ENCODE data around the gene GSG1L.

The GSG1L gene

DNA sequence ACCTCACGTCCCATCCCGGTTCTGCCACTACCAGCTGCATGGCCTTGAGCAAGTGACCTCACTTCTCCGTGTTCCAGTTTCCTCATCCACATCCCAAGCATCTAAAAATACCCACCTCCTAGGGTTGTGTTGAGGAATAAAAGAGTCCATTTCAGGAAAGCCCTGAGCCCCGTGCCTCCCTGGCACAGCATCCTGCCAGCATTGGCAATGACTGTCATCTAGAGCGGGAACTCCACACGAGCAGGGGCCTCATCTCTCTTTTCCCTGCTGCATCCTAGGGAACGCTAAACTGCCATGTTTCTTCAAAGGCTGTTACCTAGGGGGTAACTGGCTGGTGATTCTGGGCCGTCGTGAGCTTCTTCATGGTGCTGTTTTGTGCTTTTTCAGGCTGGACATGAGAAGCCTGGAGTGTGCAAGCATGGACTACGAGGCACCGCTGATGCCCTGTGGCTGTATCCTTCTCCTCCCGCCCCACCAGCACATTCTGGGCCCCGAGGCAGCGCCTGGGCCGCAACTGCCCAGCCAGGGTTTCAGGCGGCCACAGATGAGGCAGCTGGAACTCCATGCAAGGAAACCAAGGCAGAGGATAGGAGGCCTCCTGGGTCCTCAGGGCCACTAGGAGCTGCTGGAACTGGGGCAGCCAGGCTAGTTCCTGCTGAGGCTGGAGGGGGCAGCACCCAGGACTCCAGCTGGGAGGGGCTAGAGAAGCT lies 292.2 kb downstream of the GSG1L start:
- no peak for DNase-seq (ENCODE audit: low read depth)

DNA sequence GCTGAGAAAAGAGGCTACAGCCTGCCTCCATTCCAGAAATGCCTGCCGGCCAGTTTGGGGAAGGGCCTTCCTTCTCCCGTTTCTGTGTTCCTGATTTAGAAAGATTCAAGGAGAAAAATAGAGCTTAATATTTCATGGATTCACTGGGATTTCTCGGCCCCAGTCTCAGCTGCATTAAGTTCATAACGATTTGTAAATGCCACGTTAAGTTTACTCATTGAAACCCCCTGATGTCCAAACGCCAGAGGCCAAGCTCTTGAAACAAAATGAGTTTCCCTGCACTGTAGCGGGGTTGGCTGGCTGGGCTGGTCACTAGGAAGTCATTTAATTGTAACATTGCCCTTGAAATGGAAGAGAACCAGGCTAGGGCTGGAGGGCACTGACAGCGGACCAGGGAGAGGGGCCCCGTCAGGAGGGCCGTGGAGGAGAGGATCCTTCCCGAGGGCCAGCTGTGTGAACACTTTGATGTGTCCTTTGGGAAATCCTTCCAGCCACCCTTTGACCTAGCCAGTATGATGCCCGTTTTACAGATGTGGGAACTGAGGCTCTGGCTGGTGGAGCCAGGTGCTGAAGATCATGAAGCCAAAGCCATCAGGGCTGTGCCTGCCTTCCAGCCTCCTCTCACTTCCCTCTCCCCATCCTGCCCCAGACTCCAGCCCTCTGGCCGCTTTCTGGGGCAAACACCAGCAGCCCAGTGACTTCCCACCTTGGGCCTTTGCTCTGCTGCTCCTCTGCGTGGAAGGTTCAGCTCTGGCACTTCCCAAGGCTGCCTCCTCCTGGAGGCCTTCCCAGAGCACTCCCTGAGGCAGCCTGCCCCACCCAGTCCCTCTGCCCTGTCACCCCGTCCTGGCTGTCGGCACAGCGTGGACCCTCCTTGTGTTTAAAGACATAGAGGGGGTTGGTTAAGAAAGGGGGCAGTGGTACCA lies 293.0 kb downstream of the GSG1L start:
- DNase-seq (ENCODE audit: low read depth): no peak

DNA sequence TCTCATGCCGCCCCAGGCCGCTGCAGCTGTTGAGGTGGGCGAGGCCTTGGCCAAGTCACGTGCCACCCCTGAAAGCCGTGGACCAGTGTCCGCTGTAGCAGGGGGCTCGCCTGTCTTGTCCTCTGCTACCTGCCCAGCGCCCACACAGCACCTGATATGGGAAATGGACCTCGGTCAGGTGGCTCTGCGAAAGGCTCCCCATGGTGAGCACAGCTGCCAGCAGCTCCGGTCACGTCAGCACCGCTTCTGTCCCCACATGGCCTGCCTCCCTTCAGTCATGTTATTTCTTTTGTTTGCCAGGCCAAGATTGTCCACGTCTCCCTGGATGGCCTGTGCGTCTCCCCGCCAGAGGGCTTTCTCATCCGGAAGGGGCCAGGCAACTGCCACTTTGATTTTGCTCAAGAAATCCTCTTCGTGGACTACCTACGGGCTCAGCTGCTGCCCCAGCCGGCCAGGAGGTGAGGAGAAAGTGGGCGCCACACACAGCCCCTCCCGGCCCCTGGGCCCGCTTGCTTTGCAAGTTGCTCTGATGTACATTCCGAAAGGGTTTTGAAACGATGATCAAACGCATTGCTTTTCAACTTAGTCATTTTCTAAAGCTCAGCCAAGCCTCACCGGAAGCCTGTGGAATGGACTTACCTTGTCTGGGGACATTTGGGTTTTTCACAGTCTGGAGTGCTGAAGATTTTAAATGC lies 293.8 kb downstream of the GSG1L start:
- DNase-seq (ENCODE audit: low read depth): no peak

DNA sequence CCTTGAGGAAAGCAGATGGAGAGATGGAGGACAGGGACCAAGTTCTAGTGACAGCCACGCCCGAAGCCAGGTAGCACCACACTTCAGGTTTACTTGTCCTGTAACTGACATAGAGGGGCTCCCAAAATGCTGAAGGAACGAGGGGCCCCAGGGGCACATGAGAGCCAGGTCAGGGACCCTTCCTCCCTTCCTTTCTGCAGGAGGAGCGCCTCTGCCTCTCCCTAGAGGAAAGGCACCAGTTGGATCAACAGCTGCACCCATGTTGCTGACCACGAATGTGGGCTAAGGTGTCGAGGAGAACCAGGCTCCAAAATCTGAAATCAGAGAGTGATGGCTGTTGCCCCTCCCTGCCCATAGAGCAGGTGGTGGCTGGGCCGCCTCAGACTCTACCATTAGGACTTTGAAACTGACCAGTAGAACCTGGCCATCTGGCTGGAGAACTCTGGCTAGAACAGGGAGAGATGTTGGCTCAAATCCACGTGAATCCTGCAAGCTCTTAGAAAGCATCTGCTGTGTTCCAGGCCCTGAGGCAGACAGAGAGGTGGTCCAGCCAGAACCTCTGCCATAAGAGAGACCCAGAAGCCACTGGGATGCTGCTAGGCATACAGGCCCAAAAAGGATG lies 294.8 kb downstream of the GSG1L start:
- DNase-seq (ENCODE audit: low read depth): no peak

DNA sequence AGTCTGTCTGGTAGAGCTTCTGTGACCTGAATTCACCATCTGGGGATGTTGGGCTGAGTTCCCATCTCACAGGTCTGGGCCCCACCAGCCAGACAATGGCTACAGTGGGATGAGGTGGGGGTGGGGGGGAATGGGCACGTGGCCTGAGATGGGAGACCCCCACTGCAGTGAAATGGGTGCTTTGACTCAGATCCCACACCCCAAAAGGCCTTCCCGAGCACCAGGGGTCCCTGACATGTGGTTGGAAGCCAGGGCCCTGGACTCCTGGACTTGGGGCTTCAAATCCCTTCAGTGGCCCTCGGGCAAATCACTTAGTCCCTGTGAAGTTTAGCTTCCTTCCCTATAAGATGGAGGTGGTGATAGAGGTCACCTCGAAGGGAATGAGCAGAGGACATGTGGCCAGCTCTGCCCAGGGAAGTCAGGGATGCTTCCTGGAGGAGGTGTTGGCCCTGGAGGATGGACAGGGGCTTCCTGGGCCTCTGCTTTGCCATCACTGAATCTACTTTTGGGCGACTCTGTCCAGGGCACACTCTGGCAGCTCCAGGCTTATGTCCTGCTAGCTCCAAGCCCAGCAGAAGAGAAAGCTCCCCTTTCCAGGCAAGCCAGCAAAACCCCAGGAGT lies 295.4 kb downstream of the GSG1L start:
- DNase-seq (ENCODE audit: low read depth): no peak

DNA sequence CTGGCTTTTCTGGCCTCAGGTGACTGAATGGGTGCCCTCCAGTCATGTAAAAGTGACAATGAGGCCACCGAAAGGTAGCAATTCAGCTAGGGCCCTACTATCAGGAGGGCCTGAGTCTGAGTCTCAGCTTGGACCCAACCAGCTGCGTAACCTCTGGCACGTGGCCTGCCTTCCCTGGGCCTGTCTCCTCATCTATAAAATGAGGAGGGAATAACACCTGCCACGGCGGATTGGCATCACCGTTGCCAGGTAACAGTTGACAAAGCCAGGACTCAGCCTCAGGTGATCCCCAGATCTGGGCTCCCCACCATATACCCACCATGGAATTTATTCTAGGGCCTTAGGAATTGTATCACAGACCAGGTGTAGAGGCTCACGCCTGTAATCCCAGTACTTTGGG lies 296.4 kb downstream of the GSG1L start:
- DNase-seq (ENCODE audit: low read depth): no peak

DNA sequence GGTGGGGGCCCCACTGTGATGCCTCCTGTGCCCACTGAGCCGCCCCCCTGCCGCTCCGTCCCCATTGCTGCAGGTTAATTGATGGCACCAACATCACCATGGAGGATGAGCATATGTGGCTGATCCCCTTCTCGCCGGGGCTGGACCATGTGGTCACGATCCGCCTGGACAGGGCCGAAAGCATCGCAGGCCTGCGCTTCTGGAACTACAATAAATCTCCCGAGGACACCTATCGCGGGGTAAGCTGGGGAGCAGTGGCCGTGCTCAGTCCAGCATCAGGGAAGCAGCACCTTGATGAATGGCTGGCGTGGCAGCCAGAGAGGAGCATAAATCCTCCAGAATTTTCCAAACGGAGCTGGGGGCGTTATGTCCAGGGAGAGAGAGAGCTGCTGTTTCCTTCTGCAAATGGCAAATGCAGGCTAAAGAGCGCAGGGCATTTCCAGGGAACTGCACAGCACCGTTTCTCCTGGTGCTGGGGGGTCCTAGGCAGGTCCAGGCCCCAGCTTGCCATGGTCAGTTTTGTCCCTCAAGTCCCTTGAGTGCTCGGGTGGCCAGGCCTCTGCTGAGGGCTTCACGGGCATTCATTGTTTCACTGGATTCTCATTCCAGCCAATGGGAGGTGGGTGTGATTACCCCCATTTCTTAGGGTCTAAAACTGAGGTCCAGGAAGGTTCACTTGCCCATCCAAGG lies 297.1 kb downstream of the GSG1L start:
- DNase-seq (ENCODE audit: low read depth): no peak

DNA sequence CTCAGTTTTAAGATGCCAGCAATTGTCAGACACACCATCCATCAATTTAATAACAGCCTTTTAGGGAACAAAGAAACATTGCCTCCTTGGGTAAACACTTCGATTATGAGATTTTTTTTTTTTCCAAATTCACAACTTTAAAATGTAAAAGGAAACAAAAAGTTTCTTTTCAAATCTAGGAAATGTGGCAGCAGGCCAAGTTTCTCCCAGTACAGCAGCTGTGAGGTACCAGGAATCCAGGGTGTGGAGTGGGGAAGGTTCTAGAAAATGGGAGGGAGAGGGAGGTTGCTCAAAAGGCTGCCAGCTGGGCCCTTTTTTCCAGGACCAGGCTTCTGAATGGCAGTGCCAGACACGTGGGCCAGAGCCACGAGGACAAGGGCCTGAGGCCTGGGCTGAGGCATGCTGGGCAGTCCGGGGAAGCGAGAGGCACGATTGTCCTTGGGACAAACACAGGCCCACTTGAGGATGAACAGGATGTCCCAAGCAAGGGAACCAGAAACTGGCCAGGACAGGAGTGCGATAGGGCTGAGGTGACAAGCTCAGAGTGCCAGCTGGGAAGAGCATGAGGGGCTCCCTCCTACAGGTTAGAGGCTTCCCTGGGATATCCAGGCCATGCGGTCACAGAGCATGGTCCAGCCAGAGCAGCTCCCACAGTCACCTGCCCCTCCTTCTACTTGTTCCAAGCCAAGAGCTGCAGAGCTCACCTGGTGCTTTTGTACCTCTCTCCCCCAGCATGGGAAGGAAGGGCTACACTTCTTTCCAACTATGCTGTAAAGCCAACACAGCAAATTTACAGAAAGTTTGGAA lies 298.4 kb downstream of the GSG1L start:
- DNase-seq (ENCODE audit: low read depth): no peak

DNA sequence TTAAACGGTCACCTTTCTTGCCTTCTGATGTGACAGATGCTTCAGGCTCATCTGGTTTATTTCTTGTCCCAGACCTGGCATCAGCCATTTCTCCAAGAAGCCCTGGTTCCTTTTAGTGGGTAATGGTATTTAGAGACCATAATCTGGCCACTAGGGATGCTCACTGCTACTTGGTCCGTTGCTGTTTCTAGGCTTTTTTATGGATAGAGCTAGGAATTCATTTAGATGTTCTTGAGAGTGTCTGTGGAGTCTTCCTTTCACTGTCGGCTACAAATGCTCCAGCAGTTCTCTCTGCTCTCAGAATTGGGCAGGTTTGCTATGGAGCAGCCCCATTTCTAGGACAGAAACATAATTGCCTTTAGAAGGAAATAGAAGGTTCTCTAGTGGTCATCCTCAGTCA lies 299.1 kb downstream of the GSG1L start:
- DNase-seq (ENCODE audit: low read depth): no peak

DNA sequence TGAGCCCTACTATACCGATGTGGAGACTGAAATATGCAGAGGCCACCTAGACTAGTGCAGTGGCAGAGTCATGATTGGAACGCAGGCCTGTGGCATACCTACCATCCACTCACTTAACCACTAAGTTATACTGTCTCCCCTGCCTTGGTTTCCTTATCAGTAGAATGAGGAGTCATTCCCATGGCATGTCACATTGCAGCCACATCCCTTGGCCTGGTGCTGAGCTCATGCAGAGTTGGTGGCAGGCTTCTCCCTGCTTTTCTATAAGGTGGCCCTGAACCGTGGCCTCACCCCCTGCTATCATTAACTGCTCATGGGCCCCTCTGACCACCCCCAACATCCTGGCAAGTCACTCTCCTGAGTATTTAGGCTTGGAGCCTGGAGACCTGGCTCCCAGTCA lies 301.1 kb downstream of the GSG1L start:
- no peak for DNase-seq (ENCODE audit: low read depth)

DNA sequence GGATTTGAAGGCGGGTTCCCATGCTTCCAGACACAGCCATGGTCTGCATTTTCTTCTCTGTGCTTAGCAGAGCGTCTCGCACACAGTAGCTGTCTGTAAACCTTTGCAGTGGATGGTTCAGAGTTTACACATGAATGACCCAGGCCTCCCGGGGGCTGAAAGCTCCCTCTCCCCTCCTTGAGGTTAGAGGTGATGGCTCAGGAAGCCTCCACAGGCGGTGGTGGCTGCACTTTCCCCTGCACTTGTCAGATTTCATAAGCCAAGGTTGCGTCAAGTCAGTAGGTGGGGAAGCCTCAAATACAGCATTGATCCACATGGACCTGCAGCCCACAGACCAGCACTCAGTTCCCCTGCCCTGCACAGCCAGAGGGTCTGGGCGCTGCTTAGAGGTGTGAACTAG lies 301.7 kb downstream of the GSG1L start:
- no peak for DNase-seq (ENCODE audit: low read depth)

DNA sequence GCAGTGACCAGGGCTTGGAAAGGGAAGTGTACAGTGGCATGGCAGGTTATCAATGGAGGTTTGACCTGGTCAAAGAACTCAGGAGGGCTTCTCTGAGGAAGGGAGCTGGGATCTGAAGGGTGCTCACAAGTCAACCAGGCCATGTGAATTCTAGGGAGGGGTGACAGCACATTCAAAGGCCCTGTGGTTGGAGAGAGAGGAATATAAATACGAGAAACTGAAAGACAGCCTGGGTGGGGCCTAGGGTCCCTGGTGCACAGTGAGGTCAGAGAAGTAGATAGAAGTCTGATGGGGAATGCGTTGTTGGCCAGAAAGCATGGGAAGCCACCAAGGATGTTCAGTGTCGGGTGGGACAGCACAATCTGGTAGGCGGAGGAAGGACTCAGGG lies 302.7 kb downstream of the GSG1L start:
- DNase-seq (ENCODE audit: low read depth): no peak

DNA sequence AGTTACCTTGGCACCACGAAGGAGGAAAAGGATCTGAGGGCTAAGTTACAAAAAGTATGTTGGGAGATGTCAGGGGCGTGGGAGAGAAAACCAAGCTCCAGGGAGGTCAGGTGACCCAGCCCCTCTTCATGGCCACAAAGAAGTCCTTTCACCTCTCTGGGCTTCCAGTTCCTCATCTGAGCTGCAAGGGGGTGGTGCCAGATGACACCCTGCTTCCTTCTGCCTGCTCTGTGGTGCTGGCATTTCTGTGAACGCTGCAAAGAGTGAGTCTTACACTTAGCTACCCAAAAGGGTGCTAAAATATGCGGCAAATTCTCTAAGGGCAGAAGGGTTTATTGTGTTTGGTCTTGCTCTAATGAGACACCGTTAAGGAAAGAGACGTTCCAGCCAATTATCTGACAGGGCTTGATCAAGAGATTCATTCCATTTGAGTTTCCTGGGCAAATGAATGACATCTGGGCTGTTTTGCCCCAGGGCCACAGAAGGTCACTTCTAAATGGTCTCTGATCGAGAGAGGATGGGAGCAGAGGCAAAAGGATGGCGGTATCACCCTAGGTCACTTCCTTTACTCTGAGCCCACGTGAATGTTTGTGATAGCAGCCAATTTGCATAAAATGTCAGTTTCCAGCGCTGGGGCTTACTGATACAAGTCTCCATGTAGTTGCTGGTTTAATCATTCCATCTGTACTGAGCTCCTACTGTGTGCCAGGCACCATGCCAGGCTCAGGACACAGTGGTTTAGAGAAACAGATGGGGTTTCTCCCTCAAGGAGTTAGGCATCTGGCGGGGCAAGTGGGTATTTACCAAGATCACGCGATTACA lies 303.3 kb downstream of the GSG1L start:
- DNase-seq (ENCODE audit: low read depth): no peak

DNA sequence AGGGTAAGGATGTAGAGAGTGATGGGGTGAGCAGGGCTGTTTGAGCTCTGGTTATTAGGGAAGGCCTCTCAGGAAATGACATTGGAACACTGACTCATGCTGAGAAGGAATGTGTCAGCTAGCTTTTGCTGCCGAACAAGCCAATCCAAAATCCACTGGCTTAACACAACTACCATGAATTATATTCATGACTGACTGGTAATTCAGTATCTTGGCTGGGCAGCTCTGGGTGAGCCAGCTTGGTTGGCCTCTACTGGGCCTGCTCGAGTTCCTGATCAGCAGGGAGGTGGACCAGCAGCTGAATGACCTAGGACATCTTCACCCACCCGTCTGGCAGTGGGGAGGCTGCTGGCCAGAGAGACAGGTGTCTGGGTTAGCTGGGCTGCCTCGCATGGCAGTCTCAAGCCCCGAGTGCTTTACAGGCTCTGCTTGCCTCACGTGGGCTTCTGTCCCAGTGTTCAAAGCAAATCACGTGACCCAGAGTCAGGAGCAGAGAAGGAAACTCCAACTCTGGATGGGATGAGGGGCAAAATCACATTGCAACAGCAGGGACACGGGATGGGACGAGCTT lies 304.1 kb downstream of the GSG1L start:
- DNase-seq (ENCODE audit: low read depth): peak; percentile 42

DNA sequence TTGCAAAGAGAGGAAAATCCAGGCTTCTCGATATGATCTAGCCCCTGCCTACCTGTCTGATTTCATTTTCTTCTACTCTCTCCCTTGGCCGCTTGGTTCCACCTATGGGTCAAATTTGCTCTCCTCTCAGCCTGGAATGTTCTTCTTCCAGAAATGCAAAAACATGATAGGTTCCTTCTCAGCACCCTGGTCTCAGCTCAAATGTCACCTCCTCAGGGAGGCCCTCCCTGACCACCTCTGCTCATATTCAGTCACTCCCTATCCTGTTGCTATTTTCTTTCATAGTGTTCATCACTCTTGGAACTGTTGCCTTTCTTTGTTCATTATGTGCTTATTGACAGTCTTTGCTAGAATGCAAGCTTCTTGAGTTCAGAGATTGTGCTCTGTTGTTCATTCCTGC lies 305.0 kb downstream of the GSG1L start:
- no peak for DNase-seq (ENCODE audit: low read depth)

DNA sequence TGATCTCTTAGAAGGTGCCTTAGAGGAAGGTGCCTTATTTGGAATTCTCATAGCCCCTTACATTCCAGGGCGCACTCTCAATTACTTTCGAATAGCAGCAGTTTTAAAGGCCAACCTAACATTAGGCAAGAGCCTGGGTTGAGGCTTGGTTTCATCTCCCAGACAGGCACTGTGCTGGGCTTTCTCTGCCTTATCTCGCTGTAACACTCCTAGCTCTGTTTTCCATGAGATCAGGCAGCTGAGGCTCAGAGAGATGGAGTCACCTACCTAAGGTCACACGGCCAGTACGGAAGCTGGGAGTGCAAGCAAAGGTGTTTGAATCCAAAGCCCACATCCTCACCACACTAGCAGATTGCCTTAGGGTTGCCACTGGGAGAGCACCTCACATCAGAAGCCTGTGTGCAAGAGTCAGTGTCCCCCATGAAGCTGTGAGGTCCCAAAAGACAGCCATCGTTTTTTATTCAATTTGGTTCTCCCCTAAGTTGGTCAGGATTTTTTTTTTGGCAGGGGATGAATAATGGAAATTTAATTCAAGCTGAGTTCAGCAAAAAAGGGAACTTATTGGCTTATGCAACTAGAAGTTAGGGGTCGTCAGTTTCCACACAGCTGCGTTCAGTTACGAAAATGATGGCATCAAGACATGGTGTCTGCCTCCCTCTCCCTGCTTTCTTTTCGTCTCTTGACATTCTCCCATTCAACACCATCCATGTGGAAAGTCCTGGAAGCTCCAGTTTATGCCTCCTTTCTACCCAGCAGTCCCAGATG lies 307.1 kb downstream of the GSG1L start:
- no peak for DNase-seq (ENCODE audit: low read depth)

DNA sequence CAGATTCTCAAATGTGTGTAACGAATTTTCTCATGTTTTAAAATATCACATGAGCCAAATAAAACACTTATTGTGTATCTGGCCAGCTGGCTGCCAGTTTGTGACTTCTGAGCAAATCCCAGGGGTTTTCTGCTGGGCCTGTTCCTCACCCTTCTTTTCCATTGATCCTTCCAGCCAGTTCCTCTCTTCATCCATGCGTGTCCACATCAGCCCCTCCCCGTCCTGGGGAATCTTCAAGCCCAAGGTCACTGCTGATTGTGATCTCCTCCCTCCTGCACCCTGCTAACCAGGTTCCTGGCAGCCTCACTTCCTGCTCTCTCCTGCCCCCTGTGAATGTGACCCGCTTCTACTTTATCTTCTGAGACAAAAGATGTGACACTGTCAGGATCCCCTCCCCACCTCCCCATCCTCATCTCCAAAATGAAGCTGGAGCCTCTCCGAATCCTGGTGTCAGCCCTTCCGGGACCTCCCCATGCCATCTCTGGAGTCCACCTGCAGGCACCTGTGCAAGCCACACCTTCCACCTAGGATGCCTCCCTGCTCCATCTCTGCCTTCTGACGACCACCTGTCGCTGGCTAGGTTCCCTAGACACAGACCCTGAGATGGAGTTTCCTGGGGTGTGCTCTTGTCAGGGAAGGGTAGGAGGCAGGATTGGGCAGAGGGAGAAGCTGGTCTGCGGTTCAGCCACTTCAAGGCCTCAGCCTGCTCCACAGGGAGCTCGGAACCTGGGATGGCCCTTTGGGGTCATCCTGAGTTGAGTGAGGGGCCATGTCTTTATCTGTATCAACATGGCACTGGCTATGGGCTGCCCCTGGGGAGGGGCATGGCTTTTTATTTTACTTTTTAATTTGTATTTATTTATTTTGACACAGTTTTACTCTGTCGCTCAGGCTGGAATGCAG lies 308.5 kb downstream of the GSG1L start:
- no peak for DNase-seq (ENCODE audit: low read depth)
